WERI-Rb-1 (cell line): ENCODE data around the gene MAT1A.

Experiments used
- DNase-seq: peaks from one replicate; pipeline ENCODE4 v3.0.0-alpha.2; 2020
- H3K27ac ChIP-seq: fragments of 250-450 bp; sonication (Bioruptor Pico); 2 replicates; pipeline ENCODE4 v1.5.1; 2020; ENCODE audit warnings: mild to moderate bottlenecking, moderate library complexity
- H3K27me3 ChIP-seq: fragments of 250-450 bp; sonication (Bioruptor Pico); 2 replicates; pipeline ENCODE4 v1.5.1; 2021; ENCODE audit warnings: mild to moderate bottlenecking, low read depth, moderate library complexity; ENCODE audit not compliant: insufficient read depth, severe bottlenecking
- H3K36me3 ChIP-seq: fragments of 250-450 bp; sonication (Bioruptor Pico); 2 replicates; pipeline ENCODE4 v1.5.1; 2020; ENCODE audit warnings: mild to moderate bottlenecking, moderate library complexity
- H3K4me3 ChIP-seq: 2 replicates; pipeline ENCODE4 v1.5.1; 2011; ENCODE audit warnings: low read depth, mild to moderate bottlenecking, control low read depth, low read length
- H3K9me3 ChIP-seq: fragments of 250-450 bp; sonication (Bioruptor Pico); 2 replicates; pipeline ENCODE4 v1.5.1; 2021; ENCODE audit warnings: mild to moderate bottlenecking, moderate library complexity; ENCODE audit not compliant: severe bottlenecking
- TF ChIP-seq, protein P1 (sequence below): IDR thresholded peaks from 2 replicates; pipeline ENCODE4 v1.5.1; 2011; ENCODE audit warnings: low read depth, mild to moderate bottlenecking, control low read depth, inconsistent platforms, low read length

MAT1A gene

DNA sequence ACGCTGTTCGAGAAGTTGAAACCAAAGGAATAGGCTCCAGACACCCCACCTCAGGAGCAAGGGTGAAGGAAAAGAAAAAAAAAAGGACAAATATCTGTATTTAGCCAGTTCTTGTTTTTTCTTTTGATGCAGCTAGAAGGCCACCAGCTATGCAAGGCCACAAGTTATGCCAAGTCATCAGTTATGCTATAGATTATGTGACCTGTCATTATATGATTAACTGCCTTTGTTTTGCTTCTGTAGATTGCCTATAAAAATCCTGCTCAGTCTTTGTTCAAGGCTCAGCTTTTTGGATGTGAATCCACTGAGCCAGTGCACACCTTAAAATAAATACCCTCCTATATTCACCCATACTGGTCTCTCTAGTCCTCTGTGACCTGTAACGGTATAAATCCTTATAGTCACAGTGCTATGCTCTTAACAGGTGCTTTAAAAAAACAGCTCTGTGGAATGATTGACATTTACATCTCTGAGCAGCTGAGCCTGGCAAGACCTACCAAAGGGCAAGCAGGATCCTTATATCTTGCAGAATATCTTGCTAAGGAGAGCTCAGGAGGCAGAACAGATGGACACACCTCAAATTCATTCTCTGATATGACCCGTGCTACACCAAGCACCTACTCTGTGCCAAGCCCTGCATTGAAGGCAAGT, 20.4 kb downstream of the MAT1A start:
- TF ChIP-seq, protein P1, sequence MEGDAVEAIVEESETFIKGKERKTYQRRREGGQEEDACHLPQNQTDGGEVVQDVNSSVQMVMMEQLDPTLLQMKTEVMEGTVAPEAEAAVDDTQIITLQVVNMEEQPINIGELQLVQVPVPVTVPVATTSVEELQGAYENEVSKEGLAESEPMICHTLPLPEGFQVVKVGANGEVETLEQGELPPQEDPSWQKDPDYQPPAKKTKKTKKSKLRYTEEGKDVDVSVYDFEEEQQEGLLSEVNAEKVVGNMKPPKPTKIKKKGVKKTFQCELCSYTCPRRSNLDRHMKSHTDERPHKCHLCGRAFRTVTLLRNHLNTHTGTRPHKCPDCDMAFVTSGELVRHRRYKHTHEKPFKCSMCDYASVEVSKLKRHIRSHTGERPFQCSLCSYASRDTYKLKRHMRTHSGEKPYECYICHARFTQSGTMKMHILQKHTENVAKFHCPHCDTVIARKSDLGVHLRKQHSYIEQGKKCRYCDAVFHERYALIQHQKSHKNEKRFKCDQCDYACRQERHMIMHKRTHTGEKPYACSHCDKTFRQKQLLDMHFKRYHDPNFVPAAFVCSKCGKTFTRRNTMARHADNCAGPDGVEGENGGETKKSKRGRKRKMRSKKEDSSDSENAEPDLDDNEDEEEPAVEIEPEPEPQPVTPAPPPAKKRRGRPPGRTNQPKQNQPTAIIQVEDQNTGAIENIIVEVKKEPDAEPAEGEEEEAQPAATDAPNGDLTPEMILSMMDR = no peak
- H3K4me3 ChIP-seq = no peak overlapping the region
- no peaks in the 10 kb centered on the region for H3K27me3 ChIP-seq
- no peak overlapping the region for H3K27ac ChIP-seq
- H3K36me3 ChIP-seq = no peaks in the 10 kb centered on the region
- no peak for DNase-seq
- H3K9me3 ChIP-seq = no peaks in the 10 kb centered on the region

- Histone ChIP-seq H3K9me3 (no peaks in the 10 kb centered on the region), H3K27ac (no peak overlapping the region), H3K27me3 (no peaks in the 10 kb centered on the region), H3K4me3 (no peak overlapping the region), H3K36me3 (no peaks in the 10 kb centered on the region)
- TF ChIP-seq, protein P1 = no peak
- no peak for DNase-seq
These were observed 21.2 kb downstream of the MAT1A start for GRCh38 chr10:80268266-80268665.

DNA sequence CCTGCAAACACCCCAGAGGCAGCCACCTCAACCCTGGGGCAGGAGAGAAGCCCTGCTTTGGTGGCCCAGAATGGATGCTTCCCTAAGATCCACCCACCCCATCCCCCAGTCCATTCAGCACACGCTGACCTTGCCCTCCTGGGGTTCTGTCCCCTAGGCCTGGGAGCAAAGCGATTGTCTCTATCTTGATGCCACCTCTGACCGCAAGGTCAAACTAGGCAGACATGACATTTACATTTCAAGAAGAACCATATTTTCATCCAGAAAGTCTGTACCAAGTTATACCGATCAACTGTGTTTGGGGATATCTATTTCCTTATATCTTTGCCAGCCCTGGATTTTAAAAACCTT, 23.0 kb downstream of the MAT1A start:
- Histone ChIP-seq H3K27ac (no peak overlapping the region), H3K36me3 (no peaks in the 10 kb centered on the region), H3K4me3 (no peak overlapping the region), H3K27me3 (no peaks in the 10 kb centered on the region), H3K9me3 (no peaks in the 10 kb centered on the region)
- DNase-seq = no peak
- TF ChIP-seq, protein P1 = no peak

DNA sequence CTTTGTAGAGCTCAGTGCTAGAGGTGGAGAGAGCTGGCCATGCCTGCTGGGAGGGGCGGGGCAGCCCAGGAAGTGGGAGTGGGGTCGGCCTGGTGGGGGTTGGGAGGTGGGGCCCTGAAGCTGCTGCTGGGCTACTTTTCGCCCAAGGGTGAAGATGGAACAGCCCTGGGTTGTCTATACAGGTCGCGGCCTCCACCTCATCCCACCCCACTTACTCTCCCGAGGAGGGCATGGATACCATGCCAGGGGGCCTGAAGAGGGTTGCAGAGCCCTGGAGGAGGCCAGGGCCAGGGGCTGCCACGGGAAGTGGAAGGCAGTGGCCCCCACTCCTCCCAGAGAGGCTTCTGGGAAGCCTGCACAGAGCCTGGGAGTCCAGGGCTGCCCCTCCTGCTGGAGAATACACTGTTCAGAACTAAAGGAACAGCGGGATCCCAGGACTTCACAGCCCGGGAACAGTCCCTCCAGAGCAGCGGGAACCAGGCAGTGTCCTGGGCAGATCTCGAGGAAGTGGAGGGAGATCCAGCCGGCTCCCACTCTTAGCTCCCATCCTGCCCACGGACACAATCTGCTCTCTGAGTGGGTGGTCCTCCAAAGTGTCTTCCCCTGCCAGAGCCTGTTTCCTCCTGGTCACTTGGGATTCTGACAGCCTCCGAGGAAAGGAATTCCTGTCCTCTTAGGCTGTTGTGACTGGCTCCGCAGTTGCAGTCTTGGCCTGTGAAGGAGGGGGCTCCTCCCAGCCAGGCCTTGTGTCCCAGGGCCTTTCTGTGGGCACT, 23.5 kb downstream of the MAT1A start:
- H3K4me3 ChIP-seq = no peak overlapping the region
- H3K27me3 ChIP-seq = no peaks in the 10 kb centered on the region
- no peaks in the 10 kb centered on the region for H3K9me3 ChIP-seq
- no peak overlapping the region for H3K27ac ChIP-seq
- TF ChIP-seq, protein P1 = no peak
- DNase-seq = no peak
- H3K36me3 ChIP-seq = no peaks in the 10 kb centered on the region

DNA sequence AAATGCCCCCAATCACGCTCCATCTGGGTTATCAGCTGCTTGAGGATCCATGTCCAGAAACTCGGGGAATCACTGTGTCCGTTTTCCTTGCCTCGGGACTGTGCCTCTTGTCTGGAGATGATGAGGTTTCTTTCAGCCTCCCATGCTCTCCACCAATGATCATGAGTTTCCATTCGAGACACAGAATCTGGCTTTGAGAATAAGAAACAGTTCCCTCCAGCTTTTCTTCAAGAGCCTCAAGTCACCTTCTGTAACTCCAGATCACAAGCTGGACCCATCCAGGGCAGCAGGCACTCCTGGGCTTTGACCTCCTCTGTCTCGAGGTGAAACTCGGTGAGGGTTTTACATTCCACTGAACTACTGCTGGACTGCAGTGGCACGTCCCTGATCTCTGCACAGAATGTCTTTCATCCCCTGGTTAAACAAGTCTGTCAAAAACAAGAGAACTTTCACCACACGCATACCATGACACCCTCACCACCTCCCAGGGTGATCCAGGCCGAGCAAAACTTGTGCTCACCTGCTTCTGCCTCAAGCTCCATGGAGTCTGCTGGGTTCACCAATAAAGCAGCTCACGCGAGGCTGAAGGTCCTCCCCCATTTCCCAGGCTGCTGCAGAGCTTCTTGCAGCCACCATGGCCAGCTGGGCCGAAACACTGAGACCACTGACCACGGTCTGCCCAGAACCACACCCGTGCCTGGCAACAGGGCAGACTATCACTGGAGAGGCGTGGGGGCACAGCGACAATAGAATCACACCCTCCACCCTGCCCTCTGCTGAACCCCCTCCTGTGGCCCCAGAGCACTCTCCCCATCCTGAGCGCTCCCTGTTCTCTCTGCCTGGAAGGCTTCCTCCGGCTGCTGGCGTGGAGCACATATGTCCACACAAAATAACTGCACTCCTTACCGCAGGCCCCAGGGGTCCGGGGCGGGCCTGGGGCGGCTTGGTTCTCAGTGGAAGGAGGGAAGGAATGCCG, 25.1 kb downstream of the MAT1A start:
- no peak for DNase-seq
- Histone ChIP-seq H3K4me3 (no peak overlapping the region), H3K27me3 (no peaks in the 10 kb centered on the region), H3K9me3 (no peaks in the 10 kb centered on the region), H3K27ac (no peak overlapping the region), H3K36me3 (no peaks in the 10 kb centered on the region)
- TF ChIP-seq, protein P1 = no peak
